Sigmoid colon (tissue), 7 donors: Measurements from ENCODE around the gene SRD5A1. TPM values are rescaled to one million over a fixed set of nuclear protein-coding genes. Genes with fewer than 3 reads are reported as not detected.

ENCODE experiments used
- DNase-seq: peaks from one replicate; pipeline ENCODE4 v3.0.0-alpha.2; 2019
- H3K27ac ChIP-seq, 4 donors: fragments of 200-600 bp; sonication (generic); one replicate each; pipeline ENCODE4 v1.5.1; 2016 to 2019; ENCODE audit warnings: mild to moderate bottlenecking in 1 of 4
- H3K27me3 ChIP-seq, 3 donors: fragments of 200-600 bp; sonication (generic); one replicate each; pipeline ENCODE4 v1.5.1; 2019; ENCODE audit warnings: mild to moderate bottlenecking in 1 of 3
- H3K36me3 ChIP-seq, 4 donors: fragments of 200-600 bp; sonication (generic); one replicate each; pipeline ENCODE4 v1.5.1; 2016 to 2019
- H3K4me1 ChIP-seq, 4 donors: fragments of 200-600 bp; sonication (generic); one replicate each; pipeline ENCODE4 v1.5.1; 2017 to 2019
- H3K4me3 ChIP-seq, 4 donors: fragments of 200-600 bp; sonication (generic); one replicate each; pipeline ENCODE4 v1.5.1; 2017 to 2019; ENCODE audit warnings: mild to moderate bottlenecking in 2 of 4, moderate library complexity in 1 of 4
- H3K9me3 ChIP-seq, 4 donors: fragments of 200-600 bp in 3 of 4; sonication (generic) in 3 of 4; one replicate each; pipeline versions ENCODE4 v1.5.1 to v1.6.1; 2013 to 2019
- CTCF ChIP-seq, 4 experiments: fragments of 450-650 bp in 3 of 4; fragments of 200-600 bp in 1 of 4; IDR thresholded peaks; one replicate each; pipeline ENCODE4 v1.5.1; 2016 to 2019; ENCODE audit warnings: antibody characterized with exemption in 4 of 4, mild to moderate bottlenecking in 3 of 4, moderate library complexity in 2 of 4
- EP300 ChIP-seq, 4 donors: sonication (generic); formaldehyde crosslinking; IDR thresholded peaks; one replicate each; pipeline ENCODE4 v1.6.1; 2017; ENCODE audit warnings: antibody characterized with exemption in 4 of 4
- POLR2A ChIP-seq, 2 donors: fragments of 450-650 bp; IDR thresholded peaks; one replicate each; pipeline ENCODE4 v1.6.1; 2016; ENCODE audit warnings: antibody characterized with exemption in 2 of 2, mild to moderate bottlenecking in 2 of 2, moderate library complexity in 2 of 2
- POLR2AphosphoS5 ChIP-seq, 4 donors: sonication (generic); formaldehyde crosslinking; IDR thresholded peaks; one replicate each; pipeline ENCODE4 v1.6.1; 2017; ENCODE audit warnings: antibody characterized with exemption in 4 of 4
- WGBS, 2 donors: extraction: QIAGEN DNeasy Blood & Tissue Kit; methylation state at CpG; one replicate each; pipeline ENCODE4 v1.1.7; 2013; 5-methylcytosine and 5-hydroxymethylcytosine counted together
- intact Hi-C: fragments of 100-400 bp; cut with DNase I; formaldehyde crosslinking; loops from one replicate; pipeline ENCODE4 v1.15.1; 2023
- polyA plus RNA-seq, 3 donors: library from polyadenylated mRNA; stranded (reverse); fragments of 200-250 nt; gene quantifications; one replicate each; pipeline ENCODE4 v1.2.3, GENCODE V29; 2013
- total RNA-seq, 4 donors: library from RNA; depleted of rRNA; stranded (reverse); fragments of >200 nt; gene quantifications; one replicate each; pipeline ENCODE4 v1.1.0, GENCODE V29; 2016
- donor health status: healthy with polysubstance abuse.
- donor health status: Bipolar disorder and iron deficiency.
- donor health status: healthy.

The SRD5A1 gene
- total and polyA plus RNA-seq, 7 donors, result 3.1 to 10.7 (median 5.7) TPM

- WGBS, 2 donors, result 86 to 90% methylated on average over 8 of the region's 8 CpGs
- TF ChIP-seq POLR2A (IDR thresholded peaks at IDR 0.05) (no peak), POLR2AphosphoS5 (IDR thresholded peaks at IDR 0.05) (no peak), CTCF (IDR thresholded peaks at IDR 0.05) (no peak), EP300 (IDR thresholded peaks at IDR 0.05) (no peak)
- H3K4me1 ChIP-seq, result peaks cover 0 to 9% (median 0%) of the 10 kb centered on the region in 4 donors
- intact Hi-C loops, result no loop called here
- H3K9me3 ChIP-seq, result peaks cover 0 to 6% (median 0%) of the 10 kb centered on the region in 4 donors
- H3K36me3 ChIP-seq, result no peaks in the 10 kb centered on the region
- H3K27ac ChIP-seq, result no peak overlapping the region
- no peak overlapping the region for H3K4me3 ChIP-seq
- DNase-seq, result no peak
- H3K27me3 ChIP-seq, result peaks cover 0 to 9% (median 0%) of the 10 kb centered on the region in 3 donors
Measured at GRCh38 chr5:6683241-6683640, 50.0 kb downstream of the SRD5A1 start.

- TF ChIP-seq POLR2A (IDR thresholded peaks at IDR 0.05) (no peak), POLR2AphosphoS5 (IDR thresholded peaks at IDR 0.05) (no peak), CTCF (IDR thresholded peaks at IDR 0.05) (no peak), EP300 (IDR thresholded peaks at IDR 0.05) (no peak)
- peaks cover 0 to 9% (median 0%) of the 10 kb centered on the region in 3 donors for H3K27me3 ChIP-seq
- WGBS, 2 donors, result 79 to 82% methylated on average over 4 of the region's 4 CpGs
Measured at GRCh38 chr5:6684075-6684474, 50.8 kb downstream of the SRD5A1 start.

DNA sequence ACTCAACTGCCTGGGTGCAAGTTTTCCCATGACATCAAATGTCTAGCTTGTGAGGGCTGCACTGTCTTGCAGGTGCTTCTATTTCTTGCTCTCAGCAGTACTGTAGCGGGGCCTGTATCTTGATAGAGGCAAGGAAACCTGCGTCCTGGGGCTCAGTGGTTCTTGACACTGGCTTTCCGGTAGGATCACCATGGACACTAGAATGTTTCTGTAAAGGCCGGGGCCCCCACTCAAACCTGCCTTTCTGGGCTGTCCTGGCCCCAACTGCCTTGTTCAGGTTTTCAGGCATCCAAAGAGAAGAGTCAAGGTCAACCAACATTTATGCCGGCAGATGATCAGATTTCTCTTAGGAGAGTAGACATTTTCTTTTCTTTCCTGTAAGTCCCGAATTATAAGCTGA, 53.3 kb downstream of the SRD5A1 start:
- peaks cover 0 to 9% (median 0%) of the 10 kb centered on the region in 3 donors for H3K27me3 ChIP-seq

More at GRCh38 chr5:6684075-6684474, 50.8 kb downstream of the SRD5A1 start:
- peaks cover 0 to 9% (median 0%) of the 10 kb centered on the region in 4 donors for H3K4me1 ChIP-seq
- H3K27ac ChIP-seq, result no peak overlapping the region
- H3K4me3 ChIP-seq, result no peak overlapping the region
- intact Hi-C loops, result no loop called here
- H3K36me3 ChIP-seq, result no peaks in the 10 kb centered on the region
- peaks cover 0 to 6% (median 0%) of the 10 kb centered on the region in 4 donors for H3K9me3 ChIP-seq
- DNase-seq, result no peak

GRCh38 chr5:6686915-6687409, 53.7 kb downstream of the SRD5A1 start:
- Histone ChIP-seq H3K4me1 (peaks cover 0 to 9% (median 0%) of the 10 kb centered on the region in 4 donors), H3K9me3 (no peaks in the 10 kb centered on the region), H3K36me3 (no peaks in the 10 kb centered on the region), H3K27me3 (peaks cover 0 to 4% (median 0%) of the 10 kb centered on the region in 3 donors), H3K27ac (no peak overlapping the region), H3K4me3 (peak overlapping the region in 3 of 4 donors; percentile 7 to 34 (median 25))
- DNase-seq, result no peak
- WGBS, 2 donors, result 3% methylated on average over 22 of the region's 22 CpGs
- intact Hi-C loops, result no loop called here
- TF ChIP-seq POLR2AphosphoS5 (IDR thresholded peaks at IDR 0.05) (no peak), CTCF (IDR thresholded peaks at IDR 0.05) (no peak), EP300 (IDR thresholded peaks at IDR 0.05) (no peak), POLR2A (IDR thresholded peaks at IDR 0.05) (no peak)

More for the DNA sequence above, 53.3 kb downstream of the SRD5A1 start:
- 47 to 52% methylated on average over 6 of the region's 6 CpGs for WGBS, 2 donors
- Histone ChIP-seq H3K36me3 (no peaks in the 10 kb centered on the region), H3K27ac (no peak overlapping the region), H3K4me3 (no peak overlapping the region), H3K4me1 (peaks cover 0 to 9% (median 0%) of the 10 kb centered on the region in 4 donors), H3K9me3 (no peaks in the 10 kb centered on the region)
- no peak for TF ChIP-seq EP300 (IDR thresholded peaks at IDR 0.05)
- no peak for TF ChIP-seq POLR2AphosphoS5 (IDR thresholded peaks at IDR 0.05)
- no peak for TF ChIP-seq CTCF (IDR thresholded peaks at IDR 0.05)
- no peak for TF ChIP-seq POLR2A (IDR thresholded peaks at IDR 0.05)
- intact Hi-C loops, result no loop called here
- DNase-seq, result no peak

GRCh38 chr5:6687505-6687904, 54.3 kb downstream of the SRD5A1 start:
- 33 to 64% methylated on average over 9 of the region's 9 CpGs for WGBS, 2 donors
- Histone ChIP-seq H3K36me3 (no peaks in the 10 kb centered on the region), H3K9me3 (no peaks in the 10 kb centered on the region), H3K4me3 (no peak overlapping the region), H3K4me1 (peaks cover 0 to 9% (median 0%) of the 10 kb centered on the region in 4 donors), H3K27me3 (peaks cover 0 to 2% (median 0%) of the 10 kb centered on the region in 3 donors), H3K27ac (no peak overlapping the region)
- intact Hi-C loops, result no loop called here
- no peak for DNase-seq
- TF ChIP-seq CTCF (IDR thresholded peaks at IDR 0.05) (no peak), POLR2A (IDR thresholded peaks at IDR 0.05) (no peak), POLR2AphosphoS5 (IDR thresholded peaks at IDR 0.05) (no peak), EP300 (IDR thresholded peaks at IDR 0.05) (no peak)
